Colonic mucosa (tissue), 4 donors: ENCODE data around the gene HIRA. TPM values are rescaled to one million over a fixed set of nuclear protein-coding genes. Genes with fewer than 3 reads are reported as not detected.
"Not testable (repeated sequence)": the region's sequence is repeated elsewhere in the genome, so short reads cannot be mapped to it uniquely, and the experiment has no call there.

ENCODE experiments used
- DNase-seq: peaks from one replicate; pipeline ENCODE4 v3.0.0-alpha.2; 2020
- H3K27ac ChIP-seq: fragments of 200-600 bp; one replicate; pipeline ENCODE4 v1.8.0; 2021
- H3K27me3 ChIP-seq: fragments of 200-600 bp; one replicate; pipeline ENCODE4 v1.8.0; 2021
- H3K36me3 ChIP-seq: fragments of 200-600 bp; one replicate; pipeline ENCODE4 v1.8.0; 2021
- H3K4me1 ChIP-seq: fragments of 200-600 bp; one replicate; pipeline ENCODE4 v1.8.0; 2021; ENCODE audit warnings: mild to moderate bottlenecking
- H3K4me3 ChIP-seq: fragments of 200-600 bp; one replicate; pipeline ENCODE4 v1.8.0; 2021
- H3K9ac ChIP-seq, 2 donors: one replicate each; pipeline ENCODE4 v1.7.0; 2013; ENCODE audit warnings: control low read depth in 2 of 2, low read depth in 2 of 2, low read length in 2 of 2
- H3K9me3 ChIP-seq: fragments of 200-600 bp; one replicate; pipeline ENCODE4 v1.8.0; 2021
- CTCF ChIP-seq: fragments of 200-600 bp; IDR thresholded peaks from one replicate; pipeline ENCODE4 v1.8.0; 2022; ENCODE audit warnings: antibody characterized with exemption, mild to moderate bottlenecking
- intact Hi-C: fragments of 100-400 bp; cut with DNase I; formaldehyde crosslinking; loops from one replicate; pipeline ENCODE4 v1.14.1; 2022
- total RNA-seq, 2 donors: library from RNA; stranded (reverse); fragmentation: NEBNext Ultra II Directional in 1 of 2; extraction: Animal tissue kit (Norgen Biotek cat#: 25700) in 1 of 2; gene quantifications; one replicate each; pipeline ENCODE4 v1.2.1, GENCODE V29; 2021
- donor health status: healthy.
- donor health status: DM: no; HTN: no; CAD: no.
- donor health status: DM: no; HTN: no; CAD: no.

The HIRA gene
- total RNA-seq, 2 donors from 2014 or later, result 22.3 to 41.5 TPM

GRCh38 chr22:19321757-19322156 is 109.8 kb downstream of the HIRA start:
- TF ChIP-seq CTCF, result no peak
- Histone ChIP-seq H3K27me3 (no peaks in the 10 kb centered on the region), H3K4me3 (no peak overlapping the region), H3K4me1 (no peaks in the 10 kb centered on the region), H3K9me3 (no peaks in the 10 kb centered on the region), H3K27ac (no peak overlapping the region), H3K9ac (no peak overlapping the region), H3K36me3 (no peaks in the 10 kb centered on the region)
- no peak for DNase-seq
- intact Hi-C loops, result no loop called here

- DNase-seq, H3K27ac ChIP-seq, H3K36me3 ChIP-seq, H3K9me3 ChIP-seq, H3K27me3 ChIP-seq, H3K4me3 ChIP-seq, H3K9ac ChIP-seq, intact Hi-C loops, H3K4me1 ChIP-seq: not testable (repeated sequence)
Observed at GRCh38 chr22:19320136-19320535, 111.4 kb downstream of the HIRA start.

GRCh38 chr22:19319281-19319680 is 112.3 kb downstream of the HIRA start:
- intact Hi-C loops, result no loop called here
- Histone ChIP-seq H3K27ac (no peak overlapping the region), H3K9me3 (no peaks in the 10 kb centered on the region)

GRCh38 chr22:19317865-19318264 is 113.7 kb downstream of the HIRA start:
- Histone ChIP-seq H3K9me3 (no peaks in the 10 kb centered on the region), H3K4me3 (no peak overlapping the region), H3K4me1 (no peaks in the 10 kb centered on the region), H3K9ac (no peak overlapping the region), H3K36me3 (no peaks in the 10 kb centered on the region), H3K27me3 (no peaks in the 10 kb centered on the region), H3K27ac (no peak overlapping the region)
- no peak for TF ChIP-seq CTCF
- intact Hi-C loops, result no loop called here
- no peak for DNase-seq

More at GRCh38 chr22:19319281-19319680, 112.3 kb downstream of the HIRA start:
- no peaks in the 10 kb centered on the region for H3K27me3 ChIP-seq
- no peak overlapping the region for H3K9ac ChIP-seq
- no peaks in the 10 kb centered on the region for H3K4me1 ChIP-seq
- H3K36me3 ChIP-seq, result no peaks in the 10 kb centered on the region
- DNase-seq, result no peak
- TF ChIP-seq CTCF, result no peak
- no peak overlapping the region for H3K4me3 ChIP-seq

GRCh38 chr22:19307872-19308271 is 123.7 kb downstream of the HIRA start:
- H3K9ac ChIP-seq, result no peak overlapping the region
- no peak overlapping the region for H3K4me3 ChIP-seq
- no peaks in the 10 kb centered on the region for H3K36me3 ChIP-seq
- TF ChIP-seq CTCF, result no peak
- H3K4me1 ChIP-seq, result no peaks in the 10 kb centered on the region
- no peak overlapping the region for H3K27ac ChIP-seq
- intact Hi-C loops, result loop anchor here (10.0 kb wide), 1 partner anchor 327 kb away; no protein-coding TSS in a partner anchor
- no peaks in the 10 kb centered on the region for H3K9me3 ChIP-seq
- no peak for DNase-seq
- H3K27me3 ChIP-seq, result no peaks in the 10 kb centered on the region

- not testable (repeated sequence) for DNase-seq, H3K27ac ChIP-seq, H3K36me3 ChIP-seq, H3K9me3 ChIP-seq, H3K4me1 ChIP-seq, H3K27me3 ChIP-seq, H3K4me3 ChIP-seq, H3K9ac ChIP-seq
- intact Hi-C loops, result loop anchor here (10.0 kb wide), 1 partner anchor 328 kb away; no protein-coding TSS in a partner anchor
Observed at GRCh38 chr22:19306535-19306934, 125.0 kb downstream of the HIRA start.
